Lung (tissue), 12 donors: Measurements from ENCODE around the gene KRT31. TPM values are rescaled to one million over a fixed set of nuclear protein-coding genes. Genes with fewer than 3 reads are reported as not detected.

Experiments
- ATAC-seq: fragments of 200-7000 bp; cut with Tn5 transposase; one replicate; pipeline ENCODE4 v1.9.1; 2020; ENCODE audit warnings: moderate number of reproducible peaks; ENCODE audit not compliant: insufficient read depth, low FRiP score
- DNase-seq, 3 donors: peaks; one replicate each; pipeline ENCODE4 v3.0.0-alpha.2; 2013 to 2017
- H3K27ac ChIP-seq, 2 donors: one replicate each; pipeline ENCODE4 v1.5.1; 2013; ENCODE audit warnings: mild to moderate bottlenecking in 2 of 2, moderate library complexity in 2 of 2, control low read depth in 1 of 2, inconsistent platforms in 1 of 2, low read depth in 1 of 2, low read length in 1 of 2
- H3K27me3 ChIP-seq, 3 donors: one replicate each; pipeline ENCODE4 v1.5.1; 2013; ENCODE audit warnings: low read length in 2 of 3; ENCODE audit not compliant: control insufficient read depth in 3 of 3, insufficient read depth in 3 of 3
- H3K36me3 ChIP-seq, 4 donors: one replicate each; pipeline ENCODE4 v1.5.1; 2013; ENCODE audit warnings: low read length in 4 of 4, mild to moderate bottlenecking in 1 of 4, moderate library complexity in 1 of 4; ENCODE audit not compliant: control insufficient read depth in 4 of 4, insufficient read depth in 4 of 4
- H3K4me1 ChIP-seq, 5 donors: one replicate each; pipeline ENCODE4 v1.5.1; 2013; ENCODE audit warnings: low read length in 5 of 5, mild to moderate bottlenecking in 2 of 5, moderate library complexity in 1 of 5; ENCODE audit not compliant: control insufficient read depth in 5 of 5, insufficient read depth in 5 of 5
- H3K4me3 ChIP-seq: one replicate; pipeline ENCODE4 v1.5.1; 2013; ENCODE audit warnings: mild to moderate bottlenecking, control low read depth, moderate library complexity
- H3K9ac ChIP-seq, 2 donors: one replicate each; pipeline ENCODE4 v1.5.1; 2013; ENCODE audit warnings: low read length in 2 of 2, control low read depth in 1 of 2; ENCODE audit not compliant: insufficient read depth in 1 of 2
- H3K9me3 ChIP-seq, 4 donors: one replicate each; pipeline ENCODE4 v1.5.1; 2013; ENCODE audit warnings: low read length in 3 of 4, mild to moderate bottlenecking in 1 of 4, moderate library complexity in 1 of 4; ENCODE audit not compliant: control insufficient read depth in 4 of 4, insufficient read depth in 3 of 4
- WGBS, 2 donors: extraction: QIAGEN DNeasy Blood & Tissue Kit; methylation state at CpG; one replicate each; pipeline ENCODE4 v1.1.7; 2013; 5-methylcytosine and 5-hydroxymethylcytosine counted together
- polyA plus RNA-seq, 2 donors: library from polyadenylated mRNA; stranded (reverse); fragments of 200-250 nt; gene quantifications; one replicate each; pipeline ENCODE4 v1.2.1, GENCODE V29; 2013
- total RNA-seq, 2 donors: library from RNA; depleted of rRNA in 1 of 2; stranded (reverse); fragments of >200 nt in 1 of 2; gene quantifications; one replicate each; pipeline ENCODE4 v1.2.1, GENCODE V29; 2014 to 2021
- TF ChIP-seq, protein P1 (sequence below): IDR thresholded peaks from 2 replicates; pipeline ENCODE4 v1.5.1; 2012; ENCODE audit warnings: mild to moderate bottlenecking; ENCODE audit errors: control extremely low read depth, extremely low read depth
- donor health status: control.
- donor health status: control.
- donor health status: Bipolar disorder and iron deficiency.
- donor health status: healthy.
- donor health status: DM: yes; HTN: yes; CAD: no.

The KRT31 gene
- total and polyA plus RNA-seq, 4 donors = 0.02 TPM; not detected in 3

DNA sequence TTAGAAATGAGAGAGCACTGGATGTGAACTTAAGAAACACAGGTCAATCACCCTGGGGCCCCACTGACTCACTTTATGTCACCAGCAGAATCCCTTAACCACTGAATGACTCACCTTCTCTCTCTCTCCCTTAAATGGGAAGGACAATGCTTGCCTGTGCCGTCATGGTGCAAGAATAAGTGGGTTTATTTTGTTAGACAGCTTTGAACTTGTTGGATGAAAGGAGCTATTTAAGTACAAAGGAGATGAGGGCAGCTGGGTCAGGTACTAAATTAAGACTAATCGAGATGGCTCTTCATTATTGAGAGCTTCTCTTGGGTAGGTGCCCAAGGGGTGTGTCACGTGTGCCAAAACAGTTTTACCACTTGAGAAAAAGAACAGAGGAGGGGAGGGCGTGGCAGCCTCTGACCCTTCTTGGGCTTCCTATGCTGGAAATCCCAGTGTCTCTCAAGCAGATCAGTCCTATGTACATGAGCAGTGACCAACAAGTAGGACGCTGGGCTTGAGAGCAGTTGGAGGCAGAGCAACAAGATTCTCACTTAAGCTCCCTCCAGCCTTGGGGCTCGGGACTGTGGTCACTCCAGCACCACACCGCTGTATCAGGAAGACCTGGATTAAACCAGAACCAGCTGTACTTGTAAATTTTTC lies 6.7 kb upstream of the KRT31 start:
- TF ChIP-seq, protein P1, sequence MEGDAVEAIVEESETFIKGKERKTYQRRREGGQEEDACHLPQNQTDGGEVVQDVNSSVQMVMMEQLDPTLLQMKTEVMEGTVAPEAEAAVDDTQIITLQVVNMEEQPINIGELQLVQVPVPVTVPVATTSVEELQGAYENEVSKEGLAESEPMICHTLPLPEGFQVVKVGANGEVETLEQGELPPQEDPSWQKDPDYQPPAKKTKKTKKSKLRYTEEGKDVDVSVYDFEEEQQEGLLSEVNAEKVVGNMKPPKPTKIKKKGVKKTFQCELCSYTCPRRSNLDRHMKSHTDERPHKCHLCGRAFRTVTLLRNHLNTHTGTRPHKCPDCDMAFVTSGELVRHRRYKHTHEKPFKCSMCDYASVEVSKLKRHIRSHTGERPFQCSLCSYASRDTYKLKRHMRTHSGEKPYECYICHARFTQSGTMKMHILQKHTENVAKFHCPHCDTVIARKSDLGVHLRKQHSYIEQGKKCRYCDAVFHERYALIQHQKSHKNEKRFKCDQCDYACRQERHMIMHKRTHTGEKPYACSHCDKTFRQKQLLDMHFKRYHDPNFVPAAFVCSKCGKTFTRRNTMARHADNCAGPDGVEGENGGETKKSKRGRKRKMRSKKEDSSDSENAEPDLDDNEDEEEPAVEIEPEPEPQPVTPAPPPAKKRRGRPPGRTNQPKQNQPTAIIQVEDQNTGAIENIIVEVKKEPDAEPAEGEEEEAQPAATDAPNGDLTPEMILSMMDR = no peak
- Histone ChIP-seq H3K27ac (no peak overlapping the region), H3K9ac (no peak overlapping the region), H3K4me1 (no peaks in the 10 kb centered on the region), H3K27me3 (no peaks in the 10 kb centered on the region), H3K9me3 (no peaks in the 10 kb centered on the region), H3K36me3 (no peaks in the 10 kb centered on the region), H3K4me3 (peak overlapping the region; percentile 1)
- DNase-seq (no peak), ATAC-seq (no peak)
- 53 to 67% methylated on average over 7 of the region's 7 CpGs for WGBS, 2 donors

DNA sequence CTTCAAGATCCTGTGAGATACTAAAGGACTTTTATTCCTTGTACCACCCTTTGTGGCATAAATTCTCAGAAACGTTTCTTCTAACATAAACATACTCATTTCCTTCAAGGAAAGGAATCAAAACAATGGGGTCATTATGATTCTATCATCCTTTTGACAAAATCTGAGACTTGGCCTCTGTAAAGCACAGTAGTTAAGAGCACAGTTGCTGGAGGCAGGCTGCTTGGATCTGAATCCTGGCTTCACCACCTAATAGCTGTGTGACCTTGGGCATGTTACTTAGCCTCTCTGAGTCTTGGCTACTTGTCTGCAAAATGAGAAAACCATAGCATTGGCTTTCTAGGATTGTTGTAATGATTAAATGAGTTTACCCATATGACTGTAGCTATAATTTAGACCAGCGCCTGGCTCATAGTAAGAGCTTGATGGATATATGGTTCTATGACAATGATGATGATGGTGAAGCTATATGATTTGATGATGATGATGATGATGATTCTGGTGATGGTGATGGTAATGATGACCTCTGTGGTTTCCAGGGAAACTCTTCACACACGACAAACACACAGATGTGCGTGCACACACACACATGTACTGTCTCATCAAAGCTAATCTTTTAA lies 6.1 kb upstream of the KRT31 start:
- TF ChIP-seq, protein P1 = no peak
- peak overlapping the region; percentile 1 for H3K4me3 ChIP-seq
- ATAC-seq = no peak
- no peaks in the 10 kb centered on the region for H3K4me1 ChIP-seq
- no peaks in the 10 kb centered on the region for H3K9me3 ChIP-seq
- H3K9ac ChIP-seq = no peak overlapping the region
- 70 to 76% methylated on average over 4 of the region's 4 CpGs for WGBS, 2 donors
- H3K36me3 ChIP-seq = no peaks in the 10 kb centered on the region
- DNase-seq = no peak
- H3K27ac ChIP-seq = no peak overlapping the region
- H3K27me3 ChIP-seq = no peaks in the 10 kb centered on the region

DNA sequence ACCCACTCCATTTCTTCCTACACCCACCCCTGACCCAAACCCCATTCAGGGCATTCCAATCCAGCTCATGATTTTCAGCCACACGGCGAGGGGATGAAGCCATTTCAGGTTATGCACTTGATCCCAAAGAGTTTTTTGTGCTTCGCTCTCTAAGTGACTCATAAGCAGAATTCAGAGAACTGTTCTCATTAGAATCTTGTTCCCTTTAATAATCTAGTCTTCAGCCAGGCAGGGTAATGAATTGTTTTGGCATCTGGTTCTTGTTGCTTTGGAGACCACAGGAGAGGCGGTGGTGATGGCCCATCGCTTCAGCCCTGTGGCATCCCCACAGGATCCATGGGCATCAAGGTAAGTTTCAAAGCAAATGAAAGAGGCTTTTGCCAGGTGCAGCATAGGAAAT lies 4.8 kb upstream of the KRT31 start:
- Histone ChIP-seq H3K27ac (no peak overlapping the region), H3K4me1 (no peaks in the 10 kb centered on the region), H3K9me3 (no peaks in the 10 kb centered on the region), H3K4me3 (no peak overlapping the region), H3K9ac (no peak overlapping the region), H3K36me3 (no peaks in the 10 kb centered on the region), H3K27me3 (no peaks in the 10 kb centered on the region)
- TF ChIP-seq, protein P1 = no peak
- WGBS, 2 donors = 92 to 96% methylated on average over 5 of the region's 5 CpGs
- no peak for ATAC-seq
- no peak for DNase-seq
